Activated CD4-positive, alpha-beta T cell treated with anti-CD3 and anti-CD28 coated beads, Interleukin-2, amount 10 ng/mL, durations not matched to agents 7 days and 5 days (primary cell): ENCODE results near the gene SEMA4A. TPM values are rescaled to one million over a fixed set of nuclear protein-coding genes. Genes with fewer than 3 reads are reported as not detected.

Source experiments
- CTCF ChIA-PET: fragments of 350-600 bp; sonication (Branson Sonifier 250); formaldehyde crosslinking; loops from one replicate; lab custom pipeline; 2021; ENCODE audit warnings: antibody characterized with exemption; lab: Charles Lee
- POLR2A ChIA-PET: fragments of 350-600 bp; sonication (Branson Sonifier 250); formaldehyde crosslinking; loops from one replicate; lab custom pipeline; 2021; ENCODE audit warnings: antibody characterized with exemption; lab: Charles Lee
- DNase-seq: peaks from one replicate; pipeline ENCODE4 v3.0.0-alpha.2; 2020
- H3K27ac Mint-ChIP-seq: one replicate; pipeline ENCODE4 v1.8.0; 2021; ENCODE audit warnings: mild to moderate bottlenecking, moderate library complexity, mixed read lengths
- H3K27me3 Mint-ChIP-seq: one replicate; pipeline ENCODE4 v1.8.0; 2021; ENCODE audit warnings: mixed read lengths
- H3K36me3 Mint-ChIP-seq: one replicate; pipeline ENCODE4 v1.8.0; 2021; ENCODE audit warnings: low read depth, mixed read lengths
- H3K4me1 Mint-ChIP-seq: one replicate; pipeline ENCODE4 v1.8.0; 2021; ENCODE audit warnings: mixed read lengths
- H3K4me3 Mint-ChIP-seq: one replicate; pipeline ENCODE4 v1.8.0; 2021; ENCODE audit warnings: mild to moderate bottlenecking, moderate library complexity, mixed read lengths
- H3K9me3 Mint-ChIP-seq: one replicate; pipeline ENCODE4 v1.8.0; 2021; ENCODE audit warnings: mixed read lengths
- total RNA-seq, 2 experiments: library from RNA; stranded (reverse); gene quantifications; one replicate each; pipeline ENCODE4 v1.2.3, GENCODE V29; 2021

Gene SEMA4A
- total RNA-seq, 2 experiments from 2014 or later = 35.3 to 37.8 TPM

GRCh38 chr1:156128654-156129597 is 24.5 kb upstream of the SEMA4A start:
- CTCF ChIA-PET = interaction anchor here (0.6 to 25.5 kb wide), 17 partner anchors 8 to 473 kb away, joined by 3 to 645 read pairs (median 4); partner anchors contain the start of genes GPATCH4, LMNA, SEMA4A and TMEM79
- H3K27me3 Mint-ChIP-seq = no peaks in the 10 kb centered on the region
- no peaks in the 10 kb centered on the region for H3K36me3 Mint-ChIP-seq
- H3K9me3 Mint-ChIP-seq = no peaks in the 10 kb centered on the region
- DNase-seq = no peak
- H3K4me3 Mint-ChIP-seq = no peak overlapping the region
- peaks cover 62% of the 10 kb centered on the region for H3K4me1 Mint-ChIP-seq
- POLR2A ChIA-PET = interaction anchor here (3.0 kb wide), 1 partner anchor 32 kb away, joined by 11 read pairs; no protein-coding TSS in a partner anchor
- peak overlapping the region; percentile 57 for H3K27ac Mint-ChIP-seq

- ChIA-PET CTCF (interaction anchor here (0.8 to 25.5 kb wide), 17 partner anchors 9 to 189 kb away, joined by 3 to 645 read pairs (median 4); partner anchors contain the start of genes LMNA and TMEM79), POLR2A (interaction anchor here (0.6 kb wide), 1 partner anchor 1380 kb away, joined by 3 read pairs; no protein-coding TSS in a partner anchor)
- H3K27me3 Mint-ChIP-seq = no peaks in the 10 kb centered on the region
- H3K27ac Mint-ChIP-seq = peak overlapping the region; percentile 46
- H3K36me3 Mint-ChIP-seq = no peaks in the 10 kb centered on the region
- peak; percentile 82 for DNase-seq
- peaks cover 52% of the 10 kb centered on the region for H3K4me1 Mint-ChIP-seq
- H3K4me3 Mint-ChIP-seq = no peak overlapping the region
- no peaks in the 10 kb centered on the region for H3K9me3 Mint-ChIP-seq
Measured at GRCh38 chr1:156129687-156130577, 23.5 kb upstream of the SEMA4A start.

GRCh38 chr1:156130578-156130942 is 22.8 kb upstream of the SEMA4A start:
- Mint-ChIP-seq H3K4me3 (no peak overlapping the region), H3K27me3 (no peaks in the 10 kb centered on the region), H3K27ac (no peak overlapping the region), H3K4me1 (peaks cover 46% of the 10 kb centered on the region), H3K9me3 (no peaks in the 10 kb centered on the region), H3K36me3 (no peaks in the 10 kb centered on the region)
- ChIA-PET POLR2A (no interaction called here), CTCF (interaction anchor here (1.1 to 25.5 kb wide), 11 partner anchors 10 to 182 kb away, joined by 3 to 645 read pairs (median 7); partner anchors contain the start of gene LMNA)
- DNase-seq = no peak

- Mint-ChIP-seq H3K9me3 (no peaks in the 10 kb centered on the region), H3K27ac (no peak overlapping the region), H3K4me3 (no peak overlapping the region), H3K27me3 (no peaks in the 10 kb centered on the region), H3K36me3 (no peaks in the 10 kb centered on the region), H3K4me1 (peaks cover 6% of the 10 kb centered on the region)
- CTCF ChIA-PET = interaction anchor here (0.6 to 25.5 kb wide), 7 partner anchors 11 to 163 kb away, joined by 3 to 645 read pairs (median 5); no protein-coding TSS in a partner anchor
- POLR2A ChIA-PET = no interaction called here
- DNase-seq = no peak
Measured at GRCh38 chr1:156134716-156135435, 18.5 kb upstream of the SEMA4A start.

- Mint-ChIP-seq H3K27ac (no peak overlapping the region), H3K4me1 (no peaks in the 10 kb centered on the region), H3K9me3 (no peaks in the 10 kb centered on the region), H3K27me3 (no peaks in the 10 kb centered on the region), H3K36me3 (no peaks in the 10 kb centered on the region), H3K4me3 (no peak overlapping the region)
- DNase-seq = no peak
- CTCF ChIA-PET = interaction anchor here (0.7 to 25.5 kb wide), 7 partner anchors 9 to 162 kb away, joined by 3 to 645 read pairs (median 5); no protein-coding TSS in a partner anchor
- POLR2A ChIA-PET = no interaction called here
Measured at GRCh38 chr1:156135930-156136871, 17.2 kb upstream of the SEMA4A start.

- ChIA-PET CTCF (interaction anchor here (0.7 to 1.3 kb wide), 3 partner anchors 9 to 41 kb away, joined by 3 to 5 read pairs (median 5); no protein-coding TSS in a partner anchor), POLR2A (no interaction called here)
- no peaks in the 10 kb centered on the region for H3K4me1 Mint-ChIP-seq
- H3K4me3 Mint-ChIP-seq = no peak overlapping the region
- H3K9me3 Mint-ChIP-seq = no peaks in the 10 kb centered on the region
- no peak overlapping the region for H3K27ac Mint-ChIP-seq
- no peaks in the 10 kb centered on the region for H3K36me3 Mint-ChIP-seq
- no peak for DNase-seq
- no peaks in the 10 kb centered on the region for H3K27me3 Mint-ChIP-seq
Measured at GRCh38 chr1:156136970-156137483, 16.4 kb upstream of the SEMA4A start.

GRCh38 chr1:156138458-156138867 is 14.9 kb upstream of the SEMA4A start:
- H3K36me3 Mint-ChIP-seq = no peaks in the 10 kb centered on the region
- no peak overlapping the region for H3K27ac Mint-ChIP-seq
- H3K4me1 Mint-ChIP-seq = peaks cover 2% of the 10 kb centered on the region
- H3K4me3 Mint-ChIP-seq = no peak overlapping the region
- DNase-seq = no peak
- H3K9me3 Mint-ChIP-seq = no peaks in the 10 kb centered on the region
- CTCF ChIA-PET = interaction anchor here (0.7 kb wide), 1 partner anchor 144 kb away, joined by 3 read pairs; no protein-coding TSS in a partner anchor
- no peaks in the 10 kb centered on the region for H3K27me3 Mint-ChIP-seq
- POLR2A ChIA-PET = interaction anchor here (0.6 kb wide), 1 partner anchor 309 kb away, joined by 5 read pairs; no protein-coding TSS in a partner anchor

GRCh38 chr1:156140879-156141707 is 12.3 kb upstream of the SEMA4A start:
- POLR2A ChIA-PET = interaction anchor here (0.5 kb wide), 1 partner anchor 38 kb away, joined by 3 read pairs; no protein-coding TSS in a partner anchor
- Mint-ChIP-seq H3K27ac (no peak overlapping the region), H3K27me3 (no peaks in the 10 kb centered on the region), H3K4me1 (peaks cover 10% of the 10 kb centered on the region), H3K4me3 (no peak overlapping the region), H3K9me3 (no peaks in the 10 kb centered on the region), H3K36me3 (no peaks in the 10 kb centered on the region)
- CTCF ChIA-PET = interaction anchor here (0.6 to 3.9 kb wide), 23 partner anchors 11 to 402 kb away, joined by 3 to 48 read pairs (median 4); partner anchors contain the start of genes SLC25A44 and VHLL
- DNase-seq = peak; percentile 40

GRCh38 chr1:156143765-156144489 is 9.5 kb upstream of the SEMA4A start:
- POLR2A ChIA-PET = no interaction called here
- no peak for DNase-seq
- Mint-ChIP-seq H3K27me3 (no peaks in the 10 kb centered on the region), H3K4me1 (peaks cover 31% of the 10 kb centered on the region), H3K4me3 (no peak overlapping the region), H3K27ac (no peak overlapping the region), H3K9me3 (no peaks in the 10 kb centered on the region), H3K36me3 (no peaks in the 10 kb centered on the region)
- CTCF ChIA-PET = interaction anchor here (0.9 to 4.6 kb wide), 5 partner anchors 39 to 175 kb away, joined by 3 to 40 read pairs (median 9); no protein-coding TSS in a partner anchor
